ENCODE measurements around the gene RPTOR.

DNA sequence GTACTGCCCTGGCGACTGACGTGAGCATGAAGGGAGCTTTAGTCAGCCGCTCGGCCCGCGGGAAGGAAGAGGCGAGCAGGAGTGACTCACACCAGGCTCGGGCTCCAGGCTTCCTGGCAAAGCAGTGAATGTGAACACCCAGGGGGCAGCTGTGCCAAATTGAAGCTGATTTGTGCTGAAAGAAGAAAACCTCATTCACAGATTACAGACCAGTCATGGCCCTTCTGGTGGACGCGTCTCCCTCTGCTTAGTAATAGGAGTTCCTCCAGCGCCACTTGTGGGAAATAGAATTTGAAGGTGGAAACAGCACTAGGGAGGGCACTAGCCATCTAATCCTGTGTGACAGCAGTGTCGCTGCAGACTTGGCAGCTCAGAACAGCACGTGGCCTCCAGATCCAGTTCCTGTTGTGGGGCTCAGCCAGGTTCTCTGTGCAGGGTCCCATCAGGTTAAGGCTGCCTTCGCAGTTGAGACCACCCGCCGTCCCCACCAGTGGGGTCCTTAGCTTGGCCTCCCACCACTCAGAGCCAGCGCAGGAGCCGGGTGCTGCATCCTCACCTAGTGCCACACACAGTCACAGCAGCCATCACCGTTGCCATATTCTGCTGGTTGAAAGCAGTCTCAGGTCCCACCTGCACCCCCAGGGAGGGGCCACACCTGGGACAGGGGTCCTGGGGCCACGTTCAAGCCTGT, 282.5 kb downstream of the RPTOR start:
- TF ChIP-seq MYC (IDR thresholded peaks at IDR 0.05; ENCODE audit: low read depth, low read length) (no peak), EZH2 (IDR thresholded peaks at IDR 0.05; ENCODE audit: borderline replicate concordance, low read depth, low read length, severe bottlenecking) (no peak), POLR2A (IDR thresholded peaks at IDR 0.05; ENCODE audit: low read depth, low read length) (peak; percentile 10), JUN (IDR thresholded peaks at IDR 0.05; ENCODE audit: borderline replicate concordance, insufficient read depth, insufficient read length, low read depth) (peak; percentile 84), POLR2AphosphoS5 (IDR thresholded peaks at IDR 0.05; ENCODE audit: insufficient read depth, low read depth, low read length) (peak; percentile 84)
- TF ChIP-seq, protein P1, sequence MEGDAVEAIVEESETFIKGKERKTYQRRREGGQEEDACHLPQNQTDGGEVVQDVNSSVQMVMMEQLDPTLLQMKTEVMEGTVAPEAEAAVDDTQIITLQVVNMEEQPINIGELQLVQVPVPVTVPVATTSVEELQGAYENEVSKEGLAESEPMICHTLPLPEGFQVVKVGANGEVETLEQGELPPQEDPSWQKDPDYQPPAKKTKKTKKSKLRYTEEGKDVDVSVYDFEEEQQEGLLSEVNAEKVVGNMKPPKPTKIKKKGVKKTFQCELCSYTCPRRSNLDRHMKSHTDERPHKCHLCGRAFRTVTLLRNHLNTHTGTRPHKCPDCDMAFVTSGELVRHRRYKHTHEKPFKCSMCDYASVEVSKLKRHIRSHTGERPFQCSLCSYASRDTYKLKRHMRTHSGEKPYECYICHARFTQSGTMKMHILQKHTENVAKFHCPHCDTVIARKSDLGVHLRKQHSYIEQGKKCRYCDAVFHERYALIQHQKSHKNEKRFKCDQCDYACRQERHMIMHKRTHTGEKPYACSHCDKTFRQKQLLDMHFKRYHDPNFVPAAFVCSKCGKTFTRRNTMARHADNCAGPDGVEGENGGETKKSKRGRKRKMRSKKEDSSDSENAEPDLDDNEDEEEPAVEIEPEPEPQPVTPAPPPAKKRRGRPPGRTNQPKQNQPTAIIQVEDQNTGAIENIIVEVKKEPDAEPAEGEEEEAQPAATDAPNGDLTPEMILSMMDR (IDR thresholded peaks at IDR 0.05; ENCODE audit: extremely low read depth in 1 of 2, insufficient read depth in 1 of 2, low read depth in 1 of 2, low read length in 2 of 2) = peak in 1 of 2 donors; percentile 3

Measured in endothelial cell of umbilical vein (primary cell).